ENCODE results near the gene C10orf71. TPM values are rescaled to one million over a fixed set of nuclear protein-coding genes. Genes with fewer than 3 reads are reported as not detected.

Gene C10orf71
- total and polyA plus RNA-seq, 2 experiments from 2014 or later, result not detected

- H3K27me3 ChIP-seq, result no peaks in the 10 kb centered on the region
- H3K4me1 ChIP-seq (ENCODE audit: insufficient read depth), result no peaks in the 10 kb centered on the region
- no peaks in the 10 kb centered on the region for H3K79me2 ChIP-seq
- no peak overlapping the region for H3K4me2 ChIP-seq
- no peak for TF ChIP-seq EZH2 (IDR thresholded peaks at IDR 0.05; ENCODE audit: borderline replicate concordance)
- TF ChIP-seq EZH2phosphoT487 (IDR thresholded peaks at IDR 0.05; ENCODE audit: low read depth, severe bottlenecking, unreplicated experiment), result no peak
- no peak for TF ChIP-seq CTCF (IDR thresholded peaks at IDR 0.05; ENCODE audit: poor library complexity)
- no peak overlapping the region for H3K27ac ChIP-seq
- WGBS (ENCODE audit: low lambda C conversion rate, missing lambda C conversion rate), result 87% methylated on average over 6 of the region's 6 CpGs
- H2AFZ ChIP-seq, result no peak overlapping the region
- H3K9me2 ChIP-seq (replicated peaks; ENCODE audit: insufficient read depth), result no peaks in the 10 kb centered on the region
- no peaks in the 10 kb centered on the region for H3K9me3 ChIP-seq (ENCODE audit: low read depth)
- no peaks in the 10 kb centered on the region for H4K20me1 ChIP-seq (ENCODE audit: insufficient read depth, poor library complexity, severe bottlenecking)
- no peak overlapping the region for H3K4me3 ChIP-seq
- DNase-seq (ENCODE audit: low spot score), result no peak
- H3K36me3 ChIP-seq (replicated peaks; ENCODE audit: insufficient read depth, low read depth), result no peaks in the 10 kb centered on the region
These were observed 19.1 kb downstream of the C10orf71 start for GRCh38 chr10:49318028-49318427.

GRCh38 chr10:49318755-49319154 is 19.8 kb downstream of the C10orf71 start:
- DNase-seq (ENCODE audit: low spot score), result no peak
- no peaks in the 10 kb centered on the region for H3K36me3 ChIP-seq (replicated peaks; ENCODE audit: insufficient read depth, low read depth)
- H3K9me2 ChIP-seq (replicated peaks; ENCODE audit: insufficient read depth), result no peaks in the 10 kb centered on the region
- H3K79me2 ChIP-seq, result no peaks in the 10 kb centered on the region
- H3K27me3 ChIP-seq, result no peaks in the 10 kb centered on the region
- H3K4me3 ChIP-seq, result no peak overlapping the region
- H3K4me1 ChIP-seq (ENCODE audit: insufficient read depth), result no peaks in the 10 kb centered on the region
- H3K27ac ChIP-seq, result no peak overlapping the region
- no peaks in the 10 kb centered on the region for H3K9me3 ChIP-seq (ENCODE audit: low read depth)
- TF ChIP-seq EZH2phosphoT487 (IDR thresholded peaks at IDR 0.05; ENCODE audit: low read depth, severe bottlenecking, unreplicated experiment) (no peak), CTCF (IDR thresholded peaks at IDR 0.05; ENCODE audit: poor library complexity) (no peak), EZH2 (IDR thresholded peaks at IDR 0.05; ENCODE audit: borderline replicate concordance) (no peak)
- no peaks in the 10 kb centered on the region for H4K20me1 ChIP-seq (ENCODE audit: insufficient read depth, poor library complexity, severe bottlenecking)
- no peak overlapping the region for H3K4me2 ChIP-seq
- H2AFZ ChIP-seq, result no peak overlapping the region

GRCh38 chr10:49319206-49319605 is 20.2 kb downstream of the C10orf71 start:
- 89% methylated on average over 1 of the region's 1 CpG for WGBS (ENCODE audit: low lambda C conversion rate, missing lambda C conversion rate)
- Histone ChIP-seq H3K36me3 (replicated peaks; ENCODE audit: insufficient read depth, low read depth) (no peaks in the 10 kb centered on the region), H3K9me2 (replicated peaks; ENCODE audit: insufficient read depth) (no peaks in the 10 kb centered on the region), H3K4me3 (no peak overlapping the region), H3K9me3 (ENCODE audit: low read depth) (no peaks in the 10 kb centered on the region), H3K4me1 (ENCODE audit: insufficient read depth) (no peaks in the 10 kb centered on the region), H2AFZ (no peak overlapping the region), H3K27ac (no peak overlapping the region), H3K27me3 (no peaks in the 10 kb centered on the region), H3K79me2 (no peaks in the 10 kb centered on the region), H3K4me2 (no peak overlapping the region), H4K20me1 (ENCODE audit: insufficient read depth, poor library complexity, severe bottlenecking) (no peaks in the 10 kb centered on the region)
- no peak for TF ChIP-seq EZH2phosphoT487 (IDR thresholded peaks at IDR 0.05; ENCODE audit: low read depth, severe bottlenecking, unreplicated experiment)
- no peak for TF ChIP-seq EZH2 (IDR thresholded peaks at IDR 0.05; ENCODE audit: borderline replicate concordance)
- no peak for TF ChIP-seq CTCF (IDR thresholded peaks at IDR 0.05; ENCODE audit: poor library complexity)
- DNase-seq (ENCODE audit: low spot score), result no peak

- Histone ChIP-seq H3K4me2 (no peak overlapping the region), H3K79me2 (no peaks in the 10 kb centered on the region), H3K9me3 (ENCODE audit: low read depth) (no peaks in the 10 kb centered on the region), H3K27ac (no peak overlapping the region), H3K9me2 (replicated peaks; ENCODE audit: insufficient read depth) (no peaks in the 10 kb centered on the region), H3K4me3 (no peak overlapping the region), H4K20me1 (ENCODE audit: insufficient read depth, poor library complexity, severe bottlenecking) (no peaks in the 10 kb centered on the region), H3K36me3 (replicated peaks; ENCODE audit: insufficient read depth, low read depth) (no peaks in the 10 kb centered on the region), H3K4me1 (ENCODE audit: insufficient read depth) (no peaks in the 10 kb centered on the region), H2AFZ (no peak overlapping the region), H3K27me3 (no peaks in the 10 kb centered on the region)
- 95% methylated on average over 2 of the region's 2 CpGs for WGBS (ENCODE audit: low lambda C conversion rate, missing lambda C conversion rate)
- TF ChIP-seq EZH2phosphoT487 (IDR thresholded peaks at IDR 0.05; ENCODE audit: low read depth, severe bottlenecking, unreplicated experiment), result no peak
- TF ChIP-seq EZH2 (IDR thresholded peaks at IDR 0.05; ENCODE audit: borderline replicate concordance), result no peak
- no peak for TF ChIP-seq CTCF (IDR thresholded peaks at IDR 0.05; ENCODE audit: poor library complexity)
- DNase-seq (ENCODE audit: low spot score), result no peak
These were observed 21.2 kb downstream of the C10orf71 start for GRCh38 chr10:49320191-49320590.
